Prostate gland (tissue), 2 donors: ENCODE data around the gene APOD. TPM values are rescaled to one million over a fixed set of nuclear protein-coding genes. Genes with fewer than 3 reads are reported as not detected.

Experiments used
- DNase-seq: peaks from one replicate; pipeline ENCODE4 v3.0.0-alpha.2; 2019; ENCODE audit warnings: low spot score
- H3K27ac ChIP-seq, 2 donors: fragments of 200-600 bp; sonication (generic); 2 replicates each; pipeline ENCODE4 v1.5.1; 2017 to 2019
- H3K27me3 ChIP-seq: fragments of 200-600 bp; sonication (generic); replicated peaks from 2 replicates; pipeline ENCODE4 v1.5.1; 2019; ENCODE audit not compliant: insufficient read depth
- H3K36me3 ChIP-seq, 2 donors: fragments of 200-600 bp; sonication (generic); 1 replicate in 1 of 2; 2 replicates in 1 of 2; pipeline versions ENCODE4 v1.5.1 to v1.8.1; 2017 to 2019
- H3K4me1 ChIP-seq: fragments of 200-600 bp; sonication (generic); replicated peaks from 2 replicates; pipeline ENCODE4 v1.5.1; 2019
- H3K4me3 ChIP-seq, 2 donors: fragments of 200-600 bp; sonication (generic); 2 replicates each; pipeline ENCODE4 v1.5.1; 2017 to 2019
- H3K9me3 ChIP-seq: fragments of 200-600 bp; sonication (generic); 2 replicates; pipeline ENCODE4 v1.5.1; 2017
- CTCF ChIP-seq, 4 experiments: fragments of 200-600 bp in 2 of 4; fragments of 450-650 bp in 2 of 4; sonication (generic) in 2 of 4; IDR thresholded peaks; 1 replicate in 3 of 4; 2 replicates in 1 of 4; pipeline ENCODE4 v1.5.1; 2016 to 2019; ENCODE audit warnings: antibody characterized with exemption in 4 of 4, mild to moderate bottlenecking in 2 of 4, moderate library complexity in 2 of 4
- POLR2A ChIP-seq: fragments of 450-650 bp; IDR thresholded peaks from one replicate; pipeline ENCODE4 v1.6.1; 2016; ENCODE audit warnings: antibody characterized with exemption, mild to moderate bottlenecking
- POLR2AphosphoS5 ChIP-seq: sonication (generic); formaldehyde crosslinking; IDR thresholded peaks from one replicate; pipeline ENCODE4 v1.6.1; 2017; ENCODE audit warnings: antibody characterized with exemption
- WGBS: methylation state at CpG from one replicate; pipeline ENCODE4 v1.1.5; 2018; 5-methylcytosine and 5-hydroxymethylcytosine counted together
- intact Hi-C: fragments of 100-400 bp; cut with DNase I; formaldehyde crosslinking; loops from one replicate; pipeline ENCODE4 v1.14.2; 2022
- total RNA-seq, 2 donors: library from RNA; depleted of rRNA; stranded (reverse); fragments of >200 nt; gene quantifications; one replicate each; pipeline ENCODE4 v1.1.0, GENCODE V29; 2016

APOD gene
- total RNA-seq, 2 donors from 2014 or later: 52.4 to 121 TPM

- intact Hi-C loops: no loop called here
- 91% methylated on average over 5 of the region's 5 CpGs for WGBS
- H3K36me3 ChIP-seq: no peaks in the 10 kb centered on the region
- no peak overlapping the region for H3K27ac ChIP-seq
- no peak overlapping the region for H3K4me3 ChIP-seq
- TF ChIP-seq POLR2A (no peak), POLR2AphosphoS5 (no peak), CTCF (IDR thresholded peaks at IDR 0.05) (no peak)
- H3K27me3 ChIP-seq: no peaks in the 10 kb centered on the region
- H3K4me1 ChIP-seq: peaks cover 4% of the 10 kb centered on the region
- no peaks in the 10 kb centered on the region for H3K9me3 ChIP-seq
- DNase-seq: no peak
Observed at GRCh38 chr3:195587824-195588223, 4.1 kb upstream of the APOD start.

GRCh38 chr3:195587406-195587805 is 3.7 kb upstream of the APOD start:
- intact Hi-C loops: no loop called here
- no peak for DNase-seq
- peaks cover 4% of the 10 kb centered on the region for H3K4me1 ChIP-seq
- no peaks in the 10 kb centered on the region for H3K27me3 ChIP-seq
- H3K27ac ChIP-seq: no peak overlapping the region
- H3K4me3 ChIP-seq: no peak overlapping the region
- H3K36me3 ChIP-seq: no peaks in the 10 kb centered on the region
- WGBS: 83% methylated on average over 4 of the region's 4 CpGs
- no peaks in the 10 kb centered on the region for H3K9me3 ChIP-seq
- TF ChIP-seq CTCF (IDR thresholded peaks at IDR 0.05) (no peak), POLR2A (no peak), POLR2AphosphoS5 (no peak)

GRCh38 chr3:195584543-195584870 is 767 bp upstream of the APOD start:
- H3K4me1 ChIP-seq: peaks cover 4% of the 10 kb centered on the region
- no peaks in the 10 kb centered on the region for H3K36me3 ChIP-seq
- no peak for DNase-seq
- 61% methylated on average over 4 of the region's 4 CpGs for WGBS
- H3K4me3 ChIP-seq: no peak overlapping the region
- TF ChIP-seq CTCF (IDR thresholded peaks at IDR 0.05) (no peak), POLR2A (no peak), POLR2AphosphoS5 (no peak)
- H3K27me3 ChIP-seq: no peaks in the 10 kb centered on the region
- peak overlapping the region in 1 of 2 donors; percentile 51 for H3K27ac ChIP-seq
- intact Hi-C loops: no loop called here
- H3K9me3 ChIP-seq: no peaks in the 10 kb centered on the region

GRCh38 chr3:195582947-195583346 is 793 bp downstream of the APOD start:
- Histone ChIP-seq H3K27ac (no peak overlapping the region), H3K4me1 (peaks cover 4% of the 10 kb centered on the region), H3K36me3 (no peaks in the 10 kb centered on the region), H3K27me3 (no peaks in the 10 kb centered on the region), H3K9me3 (no peaks in the 10 kb centered on the region), H3K4me3 (no peak overlapping the region)
- no peak for DNase-seq
- intact Hi-C loops: no loop called here
- no peak for TF ChIP-seq POLR2AphosphoS5
- no peak for TF ChIP-seq POLR2A
- TF ChIP-seq CTCF (IDR thresholded peaks at IDR 0.05): no peak
- WGBS: 81% methylated on average over 9 of the region's 9 CpGs

- H3K27me3 ChIP-seq: no peaks in the 10 kb centered on the region
- H3K9me3 ChIP-seq: no peaks in the 10 kb centered on the region
- peaks cover 4% of the 10 kb centered on the region for H3K4me1 ChIP-seq
- TF ChIP-seq CTCF (IDR thresholded peaks at IDR 0.05) (no peak), POLR2AphosphoS5 (no peak), POLR2A (no peak)
- no peaks in the 10 kb centered on the region for H3K36me3 ChIP-seq
- intact Hi-C loops: no loop called here
- no peak overlapping the region for H3K27ac ChIP-seq
- no peak for DNase-seq
- 59% methylated on average over 6 of the region's 6 CpGs for WGBS
- H3K4me3 ChIP-seq: no peak overlapping the region
Observed at GRCh38 chr3:195580744-195581443, 2.8 kb downstream of the APOD start.
